Esophagus squamous epithelium (tissue), 4 donors: ENCODE results near the gene UBR4.

Source experiments
- CTCF ChIP-seq, 6 experiments: fragments of 450-650 bp in 4 of 6; fragments of 200-600 bp in 2 of 6; sonication (generic) in 2 of 6; IDR thresholded peaks; one replicate each; pipeline ENCODE4 v1.5.1; 2016 to 2019; ENCODE audit warnings: antibody characterized with exemption in 6 of 6, mild to moderate bottlenecking in 4 of 6, moderate library complexity in 4 of 6
- POLR2A ChIP-seq, 4 donors: fragments of 450-650 bp; IDR thresholded peaks; one replicate each; pipeline ENCODE4 v1.6.1; 2017; ENCODE audit warnings: antibody characterized with exemption in 4 of 4, mild to moderate bottlenecking in 4 of 4, moderate library complexity in 3 of 4

GRCh38 chr1:19182223-19182622 lies 27.8 kb downstream of the UBR4 start:
- TF ChIP-seq POLR2A (IDR thresholded peaks at IDR 0.05) (no peak), CTCF (IDR thresholded peaks at IDR 0.05) (no peak)
